Prostate gland (tissue), 2 donors: ENCODE results near the gene DLGAP1. TPM values are rescaled to one million over a fixed set of nuclear protein-coding genes. Genes with fewer than 3 reads are reported as not detected.
"Not testable (repeated sequence)": the region's sequence is repeated elsewhere in the genome, so short reads cannot be mapped to it uniquely, and the experiment has no call there.

Experiments used
- DNase-seq: peaks from one replicate; pipeline ENCODE4 v3.0.0-alpha.2; 2019; ENCODE audit warnings: low spot score
- H3K27ac ChIP-seq, 2 donors: fragments of 200-600 bp; sonication (generic); 2 replicates each; pipeline ENCODE4 v1.5.1; 2017 to 2019
- H3K27me3 ChIP-seq: fragments of 200-600 bp; sonication (generic); replicated peaks from 2 replicates; pipeline ENCODE4 v1.5.1; 2019; ENCODE audit not compliant: insufficient read depth
- H3K36me3 ChIP-seq, 2 donors: fragments of 200-600 bp; sonication (generic); 1 replicate in 1 of 2; 2 replicates in 1 of 2; pipeline versions ENCODE4 v1.5.1 to v1.8.1; 2017 to 2019
- H3K4me1 ChIP-seq: fragments of 200-600 bp; sonication (generic); replicated peaks from 2 replicates; pipeline ENCODE4 v1.5.1; 2019
- H3K4me3 ChIP-seq, 2 donors: fragments of 200-600 bp; sonication (generic); 2 replicates each; pipeline ENCODE4 v1.5.1; 2017 to 2019
- H3K9me3 ChIP-seq: fragments of 200-600 bp; sonication (generic); 2 replicates; pipeline ENCODE4 v1.5.1; 2017
- CTCF ChIP-seq, 4 experiments: fragments of 200-600 bp in 2 of 4; fragments of 450-650 bp in 2 of 4; sonication (generic) in 2 of 4; IDR thresholded peaks; 1 replicate in 3 of 4; 2 replicates in 1 of 4; pipeline ENCODE4 v1.5.1; 2016 to 2019; ENCODE audit warnings: antibody characterized with exemption in 4 of 4, mild to moderate bottlenecking in 2 of 4, moderate library complexity in 2 of 4
- POLR2A ChIP-seq: fragments of 450-650 bp; IDR thresholded peaks from one replicate; pipeline ENCODE4 v1.6.1; 2016; ENCODE audit warnings: antibody characterized with exemption, mild to moderate bottlenecking
- POLR2AphosphoS5 ChIP-seq: sonication (generic); formaldehyde crosslinking; IDR thresholded peaks from one replicate; pipeline ENCODE4 v1.6.1; 2017; ENCODE audit warnings: antibody characterized with exemption
- WGBS: methylation state at CpG from one replicate; pipeline ENCODE4 v1.1.5; 2018; 5-methylcytosine and 5-hydroxymethylcytosine counted together
- intact Hi-C: fragments of 100-400 bp; cut with DNase I; formaldehyde crosslinking; loops from one replicate; pipeline ENCODE4 v1.14.2; 2022
- total RNA-seq, 2 donors: library from RNA; depleted of rRNA; stranded (reverse); fragments of >200 nt; gene quantifications; one replicate each; pipeline ENCODE4 v1.1.0, GENCODE V29; 2016

DLGAP1 gene
- total RNA-seq, 2 donors from 2014 or later, result 42.2 to 66.7 TPM

GRCh38 chr18:3607309-3608098, 847.6 kb downstream of the DLGAP1 start:
- no peak for DNase-seq
- TF ChIP-seq POLR2AphosphoS5, result no peak
- TF ChIP-seq CTCF (IDR thresholded peaks at IDR 0.05), result no peak
- TF ChIP-seq POLR2A, result no peak
- intact Hi-C loops, result no loop called here
- no peaks in the 10 kb centered on the region for H3K36me3 ChIP-seq
- no peaks in the 10 kb centered on the region for H3K27me3 ChIP-seq
- H3K4me1 ChIP-seq, result peaks cover 20% of the 10 kb centered on the region
- no peak overlapping the region for H3K4me3 ChIP-seq
- no peak overlapping the region for H3K27ac ChIP-seq
- no peaks in the 10 kb centered on the region for H3K9me3 ChIP-seq
- 70% methylated on average over 8 of the region's 8 CpGs for WGBS

DNA sequence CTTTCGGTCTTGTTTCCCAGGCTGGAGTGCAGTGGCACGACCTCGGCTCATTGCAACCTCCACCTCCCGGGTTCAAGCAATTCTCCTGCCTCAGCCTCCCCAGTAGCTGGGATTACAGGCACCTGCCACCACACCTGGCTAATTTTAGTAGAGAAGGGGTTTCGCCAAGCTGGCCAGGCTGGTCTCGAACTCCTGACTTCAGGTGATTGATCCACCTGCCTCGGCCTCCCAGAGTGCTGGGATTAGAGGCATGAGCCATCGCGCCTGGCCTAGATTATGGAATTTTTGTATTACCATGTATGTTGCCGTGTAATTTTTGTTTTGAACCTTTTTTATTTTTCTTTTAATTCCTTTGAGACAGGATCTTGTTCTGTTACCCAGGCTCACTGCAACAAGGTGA, 848.2 kb downstream of the DLGAP1 start:
- peaks cover 20% of the 10 kb centered on the region for H3K4me1 ChIP-seq
- H3K27me3 ChIP-seq, H3K4me3 ChIP-seq, H3K9me3 ChIP-seq, H3K36me3 ChIP-seq, H3K27ac ChIP-seq, intact Hi-C loops, DNase-seq: not testable (repeated sequence)
- WGBS, result 85% methylated on average over 10 of the region's 10 CpGs

DNA sequence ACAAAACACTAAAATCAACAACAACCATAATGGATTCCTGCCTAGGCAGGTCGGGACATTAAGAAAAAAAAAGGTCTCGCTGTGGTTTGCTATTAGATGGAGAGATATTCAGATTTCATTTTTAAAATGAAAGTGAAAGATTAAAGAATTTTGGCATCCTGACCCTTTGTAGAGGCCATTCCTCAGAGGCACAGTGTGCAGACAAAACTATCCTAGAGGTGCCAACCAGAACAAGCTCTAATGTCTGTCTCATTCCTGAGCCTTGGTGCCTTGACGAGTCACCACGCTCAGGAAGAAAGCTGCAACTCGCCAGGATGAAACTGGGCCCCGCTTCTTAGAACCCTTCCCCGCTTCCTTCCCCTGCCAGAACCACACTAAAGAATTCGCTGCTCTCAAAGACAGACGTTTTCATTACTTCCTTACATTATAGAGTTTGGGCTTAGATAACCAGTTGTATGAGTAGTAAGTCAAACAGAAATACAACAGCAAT, 849.1 kb downstream of the DLGAP1 start:
- Histone ChIP-seq H3K4me3 (peak overlapping the region; percentile 6 to 11), H3K27me3 (no peaks in the 10 kb centered on the region), H3K4me1 (peaks cover 20% of the 10 kb centered on the region), H3K36me3 (no peaks in the 10 kb centered on the region), H3K9me3 (no peaks in the 10 kb centered on the region), H3K27ac (peak overlapping the region; percentile 85 to 88)
- intact Hi-C loops, result loop anchor here (2.0 kb wide), 1 partner anchor 155 kb away; the partner anchor contains the start of gene TGIF1
- DNase-seq, result no peak
- 1% methylated on average over 9 of the region's 9 CpGs for WGBS
- TF ChIP-seq POLR2AphosphoS5, result peak; percentile 49
- TF ChIP-seq CTCF (IDR thresholded peaks at IDR 0.05), result no peak

GRCh38 chr18:3605486-3605952, 849.6 kb downstream of the DLGAP1 start:
- peak overlapping the region; percentile 85 to 88 for H3K27ac ChIP-seq
- TF ChIP-seq POLR2A (no peak), POLR2AphosphoS5 (no peak), CTCF (IDR thresholded peaks at IDR 0.05) (no peak)
- 11% methylated on average over 5 of the region's 5 CpGs for WGBS
- peaks cover 20% of the 10 kb centered on the region for H3K4me1 ChIP-seq
- intact Hi-C loops, result loop anchor here (2.0 kb wide), 1 partner anchor 155 kb away; the partner anchor contains the start of gene TGIF1
- no peaks in the 10 kb centered on the region for H3K36me3 ChIP-seq
- DNase-seq, result no peak
- peak overlapping the region; percentile 6 to 11 for H3K4me3 ChIP-seq
- H3K9me3 ChIP-seq, result no peaks in the 10 kb centered on the region
- no peaks in the 10 kb centered on the region for H3K27me3 ChIP-seq

GRCh38 chr18:3604498-3605408, 850.4 kb downstream of the DLGAP1 start:
- intact Hi-C loops, result loop anchor here (2.0 kb wide), 1 partner anchor 154 kb away; the partner anchor contains the start of gene TGIF1
- TF ChIP-seq CTCF (IDR thresholded peaks at IDR 0.05) (no peak), POLR2A (no peak), POLR2AphosphoS5 (peak; percentile 59)
- Histone ChIP-seq H3K9me3 (no peaks in the 10 kb centered on the region), H3K4me1 (peaks cover 20% of the 10 kb centered on the region), H3K4me3 (peak overlapping the region in 1 of 2 donors; percentile 12), H3K27ac (peak overlapping the region; percentile 85 to 88), H3K36me3 (no peaks in the 10 kb centered on the region), H3K27me3 (no peaks in the 10 kb centered on the region)
- DNase-seq, result no peak
- 5% methylated on average over 12 of the region's 12 CpGs for WGBS
